SK-N-SH (cell line): Measurements from ENCODE around the gene AFF3. TPM values are rescaled to one million over a fixed set of nuclear protein-coding genes. Genes with fewer than 3 reads are reported as not detected.

ENCODE experiments used
- CTCF ChIA-PET: fragments of 300-600, 350-600 bp; formaldehyde crosslinking; extraction: SDS; loops from one replicate; lab custom pipeline; 2021; lab: Yijun Ruan, JAX
- POLR2A ChIA-PET: fragments of 350-600 bp; sonication (Branson Sonifier 250); formaldehyde crosslinking; extraction: SDS; loops from one replicate; lab custom pipeline; 2020; ENCODE audit warnings: antibody characterized with exemption, inconsistent platforms; lab: Yijun Ruan, JAX
- DNase-seq: peaks from one replicate; pipeline ENCODE4 v3.0.0; 2012
- H2AFZ ChIP-seq: fragments of 200-600 bp; sonication (generic); 2 replicates; pipeline ENCODE4 v1.8.1; 2016; ENCODE audit warnings: antibody characterized with exemption, mild to moderate bottlenecking, low read depth
- H3F3A ChIP-seq: fragments of 200-600 bp; sonication (generic); replicated peaks from 2 replicates; pipeline ENCODE3; 2016; ENCODE audit warnings: antibody characterized with exemption, mild to moderate bottlenecking; ENCODE audit not compliant: insufficient read depth
- H3K27ac ChIP-seq, 2 experiments: fragments of 200-500 bp in 1 of 2; fragments of 200-600 bp in 1 of 2; sonication (Bioruptor generic) in 1 of 2; sonication (generic), shearing (Covaris generic) in 1 of 2; 2 replicates each; pipeline versions ENCODE4 v1.5.1 to v1.6.1; 2014 to 2016; ENCODE audit warnings: low read depth in 2 of 2, inconsistent platforms in 1 of 2, low read length in 1 of 2, mild to moderate bottlenecking in 1 of 2, mixed read lengths in 1 of 2
- H3K27me3 ChIP-seq: fragments of 200-600 bp; sonication (generic), shearing (Covaris generic); 2 replicates; pipeline ENCODE4 v1.6.1; 2016; ENCODE audit warnings: mixed run types; ENCODE audit not compliant: insufficient read depth
- H3K36me3 ChIP-seq, 2 experiments: fragments of 200-500 bp in 1 of 2; fragments of 200-600 bp in 1 of 2; sonication (Bioruptor generic) in 1 of 2; sonication (generic) in 1 of 2; replicated peaks in 1 of 2; 2 replicates each; pipeline versions ENCODE3 to v1.5.1; 2014 to 2016; ENCODE audit warnings: low read length in 1 of 2, mild to moderate bottlenecking in 1 of 2; ENCODE audit not compliant: insufficient read depth in 2 of 2, control insufficient read depth in 1 of 2
- H3K4me1 ChIP-seq, 2 experiments: fragments of 200-500 bp in 1 of 2; fragments of 200-600 bp in 1 of 2; sonication (Bioruptor generic) in 1 of 2; sonication (generic), shearing (Covaris generic) in 1 of 2; 2 replicates each; pipeline versions ENCODE4 v1.5.1 to v1.6.1; 2014 to 2016; ENCODE audit warnings: low read depth in 1 of 2, low read length in 1 of 2, mixed run types in 1 of 2; ENCODE audit not compliant: insufficient read depth in 2 of 2, control insufficient read depth in 1 of 2
- H3K4me2 ChIP-seq: fragments of 200-600 bp; sonication (generic), shearing (Covaris generic); 2 replicates; pipeline ENCODE4 v1.6.1; 2017; ENCODE audit warnings: mixed run types
- H3K4me3 ChIP-seq, 2 experiments: fragments of 200-500 bp in 1 of 2; fragments of 200-600 bp in 1 of 2; sonication (Bioruptor generic) in 1 of 2; sonication (generic), shearing (Covaris generic) in 1 of 2; 2 replicates each; pipeline versions ENCODE4 v1.5.1 to v1.8.1; 2014 to 2016; ENCODE audit warnings: low read depth in 2 of 2, inconsistent platforms in 1 of 2, low read length in 1 of 2, mild to moderate bottlenecking in 1 of 2, mixed read lengths in 1 of 2, moderate library complexity in 1 of 2
- H3K79me2 ChIP-seq: fragments of 200-600 bp; sonication (generic); 2 replicates; pipeline ENCODE4 v1.8.1; 2017; ENCODE audit warnings: mild to moderate bottlenecking; ENCODE audit not compliant: insufficient read depth
- H3K9ac ChIP-seq: fragments of 200-600 bp; sonication (generic); 2 replicates; pipeline ENCODE4 v1.6.1; 2017; ENCODE audit warnings: mixed run types
- H3K9me2 ChIP-seq: fragments of 200-600 bp; sonication (generic); 2 replicates; pipeline ENCODE4 v1.6.1; 2017; ENCODE audit warnings: mixed run types
- H3K9me3 ChIP-seq: fragments of 200-600 bp; sonication (generic); 2 replicates; pipeline ENCODE4 v1.6.1; 2017; ENCODE audit warnings: mixed run types, mild to moderate bottlenecking, moderate library complexity
- H4K20me1 ChIP-seq: fragments of 200-600 bp; sonication (generic); 2 replicates; pipeline ENCODE4 v1.6.1; 2017; ENCODE audit warnings: mild to moderate bottlenecking, mixed run types; ENCODE audit not compliant: insufficient read depth
- ELF1 ChIP-seq: IDR thresholded peaks from 2 replicates; pipeline ENCODE4 v1.4.0; 2012
- EP300 ChIP-seq, 2 experiments: IDR thresholded peaks; 2 replicates each; pipeline versions ENCODE4 v1.4.0 to v1.6.1; 2012; ENCODE audit warnings: borderline replicate concordance in 1 of 2, low read depth in 1 of 2, low read length in 1 of 2
- EZH2phosphoT487 ChIP-seq: fragments of 200-600 bp; sonication (generic); IDR thresholded peaks from 2 replicates; pipeline ENCODE4 v1.6.1; 2017; ENCODE audit warnings: low read depth, mixed run types, mild to moderate bottlenecking, antibody characterized with exemption, moderate library complexity, borderline replicate concordance
- FOSL2 ChIP-seq: IDR thresholded peaks from 2 replicates; pipeline ENCODE4 v1.4.0; 2012; ENCODE audit warnings: low read depth, mild to moderate bottlenecking, moderate library complexity, borderline replicate concordance
- GABPA ChIP-seq: IDR thresholded peaks from 2 replicates; pipeline ENCODE4 v1.4.0; 2012; ENCODE audit warnings: low read depth, mild to moderate bottlenecking
- GATA2 ChIP-seq: sonication (generic); formaldehyde crosslinking; IDR thresholded peaks from 2 replicates; pipeline ENCODE4 v1.5.0; 2020; ENCODE audit warnings: mild to moderate bottlenecking, missing genetic modification reagents
- JUND ChIP-seq: IDR thresholded peaks from 2 replicates; pipeline ENCODE4 v1.4.0; 2012
- MAX ChIP-seq: IDR thresholded peaks from 2 replicates; pipeline ENCODE4 v1.4.0; 2012; ENCODE audit warnings: low read depth
- MEF2A ChIP-seq: IDR thresholded peaks from 2 replicates; pipeline ENCODE4 v1.4.0; 2012; ENCODE audit warnings: low read depth, borderline replicate concordance
- NRF1 ChIP-seq: IDR thresholded peaks from 2 replicates; pipeline ENCODE4 v1.6.1; 2012; ENCODE audit warnings: low read depth, mild to moderate bottlenecking, low read length
- RFX5 ChIP-seq: IDR thresholded peaks from 2 replicates; pipeline ENCODE4 v1.6.1; 2012; ENCODE audit warnings: mild to moderate bottlenecking, improper control_type of control experiment, low read length
- RXRA ChIP-seq: IDR thresholded peaks from 2 replicates; pipeline ENCODE4 v1.4.0; 2012; ENCODE audit warnings: low read depth, mild to moderate bottlenecking, borderline replicate concordance
- SIN3A ChIP-seq: IDR thresholded peaks from 2 replicates; pipeline ENCODE4 v1.6.1; 2012; ENCODE audit warnings: low read depth, mild to moderate bottlenecking, low read length, moderate library complexity, borderline replicate concordance
- SMC3 ChIP-seq: IDR thresholded peaks from 2 replicates; pipeline ENCODE4 v1.6.1; 2012; ENCODE audit warnings: low read depth, low read length, improper control_type of control experiment
- USF1 ChIP-seq: IDR thresholded peaks from 2 replicates; pipeline ENCODE4 v1.4.0; 2012; ENCODE audit warnings: low read depth, borderline replicate concordance
- USF2 ChIP-seq: fragments of 150-350 bp; IDR thresholded peaks from 2 replicates; pipeline ENCODE4 v1.6.1; 2017; ENCODE audit warnings: antibody characterized with exemption, low read length, low read depth, borderline replicate concordance
- YY1 ChIP-seq: IDR thresholded peaks from 2 replicates; pipeline ENCODE4 v1.4.0; 2012; ENCODE audit warnings: low read depth, mild to moderate bottlenecking
- ZBTB33 ChIP-seq: IDR thresholded peaks from 2 replicates; pipeline ENCODE4 v1.4.0; 2012; ENCODE audit warnings: low read depth, borderline replicate concordance
- WGBS: methylation state at CpG from one replicate; pipeline ENCODE4 v1.1.6; 2017; ENCODE audit warnings: low lambda C conversion rate; 5-methylcytosine and 5-hydroxymethylcytosine counted together
- polyA plus RNA-seq, 3 experiments: library from polyadenylated mRNA; depleted of rRNA; stranded (reverse); fragments of >200 nt; gene quantifications; 2 replicates each; pipeline ENCODE4 v1.2.3, GENCODE V29; 2012

Gene AFF3
- polyA plus RNA-seq, 1 of the 3 experiments (the other 2 are of a cell fraction) = 0.36 TPM

DNA sequence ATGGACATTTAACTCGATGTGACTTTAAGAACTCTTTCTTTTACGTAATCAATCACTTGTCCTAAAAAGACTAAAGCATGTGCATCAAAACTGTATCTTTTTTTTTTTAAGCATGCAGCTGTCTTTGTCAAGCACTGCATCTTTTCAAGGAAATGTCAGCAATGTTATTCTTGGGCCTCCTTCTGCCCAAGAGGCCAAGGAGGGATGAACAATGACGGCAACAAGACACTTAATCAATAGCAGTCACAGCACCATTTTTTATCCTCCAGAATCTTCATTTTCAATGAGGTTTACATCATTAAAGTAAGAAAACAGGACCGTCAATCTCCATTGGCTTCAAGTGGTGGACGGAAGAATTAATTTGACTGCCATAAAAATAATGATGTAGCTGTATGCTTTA lies 253.8 kb downstream of the AFF3 start:
- ChIA-PET CTCF (interaction anchor here (0.6 kb wide), 1 partner anchor 290 kb away, joined by 3 read pairs; no protein-coding TSS in a partner anchor), POLR2A (no interaction called here)
- Histone ChIP-seq H3K36me3 (no peaks in the 10 kb centered on the region), H3K9ac (no peak overlapping the region), H3F3A (no peaks in the 10 kb centered on the region), H3K4me1 (peaks cover 0 to 14% of the 10 kb centered on the region in 2 experiments; a peak in 1 of 4 replicates), H3K27ac (no peak overlapping the region), H3K9me3 (no peaks in the 10 kb centered on the region), H3K4me3 (no peak overlapping the region), H3K27me3 (no peaks in the 10 kb centered on the region), H3K79me2 (no peaks in the 10 kb centered on the region), H3K9me2 (no peaks in the 10 kb centered on the region), H4K20me1 (no peaks in the 10 kb centered on the region), H2AFZ (no peak overlapping the region), H3K4me2 (no peak overlapping the region)
- DNase-seq = no peak
- no peak for TF ChIP-seq SMC3
- WGBS = 70% methylated on average over 5 of the region's 5 CpGs

- H3K9me3 ChIP-seq = no peaks in the 10 kb centered on the region
- peaks cover 13 to 23% of the 10 kb centered on the region in 2 experiments for H3K4me1 ChIP-seq
- no peak overlapping the region for H3K9ac ChIP-seq
- ChIA-PET CTCF (no interaction called here), POLR2A (no interaction called here)
- H3K27ac ChIP-seq = no peak overlapping the region
- DNase-seq = no peak
- no peaks in the 10 kb centered on the region for H3K36me3 ChIP-seq
- H3K9me2 ChIP-seq = no peaks in the 10 kb centered on the region
- no peaks in the 10 kb centered on the region for H3K27me3 ChIP-seq
- 91% methylated on average over 3 of the region's 3 CpGs for WGBS
- no peak overlapping the region for H3K4me2 ChIP-seq
- TF ChIP-seq MEF2A (no peak), MAX (no peak), YY1 (no peak), EP300 (IDR thresholded peaks at IDR 0.05; ENCODE audit: borderline replicate concordance in 1 of 2, low read depth in 1 of 2, low read length in 1 of 2) (no peak), SMC3 (no peak), ELF1 (no peak)
- peaks cover 7% of the 10 kb centered on the region for H3F3A ChIP-seq
- H2AFZ ChIP-seq = no peak overlapping the region
- H3K79me2 ChIP-seq = no peaks in the 10 kb centered on the region
- H3K4me3 ChIP-seq = no peak overlapping the region
- no peaks in the 10 kb centered on the region for H4K20me1 ChIP-seq
Measured at GRCh38 chr2:99886418-99886817, 256.0 kb downstream of the AFF3 start.

GRCh38 chr2:99883358-99883757 lies 259.0 kb downstream of the AFF3 start:
- CTCF ChIA-PET = interaction anchor here (1.8 kb wide), 1 partner anchor 9 kb away, joined by 5 read pairs; no protein-coding TSS in a partner anchor
- no peak for TF ChIP-seq EZH2phosphoT487
- TF ChIP-seq NRF1 = no peak
- no peak for TF ChIP-seq EP300 (IDR thresholded peaks at IDR 0.05; ENCODE audit: borderline replicate concordance in 1 of 2, low read depth in 1 of 2, low read length in 1 of 2)
- no peak for TF ChIP-seq GATA2 (CRISPR knock-in tag)
- TF ChIP-seq SMC3 = no peak
- no peak for TF ChIP-seq ZBTB33
- no peak for TF ChIP-seq RXRA
- TF ChIP-seq GABPA = no peak
- no peak for TF ChIP-seq JUND
- TF ChIP-seq RFX5 = no peak
- no peak for TF ChIP-seq MAX
- TF ChIP-seq ELF1 = no peak
- no peak for TF ChIP-seq USF1
- TF ChIP-seq SIN3A = no peak
- TF ChIP-seq FOSL2 = no peak
- TF ChIP-seq USF2 = no peak
- no peak for TF ChIP-seq YY1

More at GRCh38 chr2:99883358-99883757, 259.0 kb downstream of the AFF3 start:
- Histone ChIP-seq H3K9me2 (no peaks in the 10 kb centered on the region), H3K36me3 (no peaks in the 10 kb centered on the region), H2AFZ (no peak overlapping the region), H4K20me1 (no peaks in the 10 kb centered on the region), H3F3A (peaks cover 31% of the 10 kb centered on the region), H3K4me2 (no peak overlapping the region), H3K9me3 (no peaks in the 10 kb centered on the region), H3K4me3 (no peak overlapping the region), H3K79me2 (no peaks in the 10 kb centered on the region), H3K27me3 (no peaks in the 10 kb centered on the region), H3K27ac (no peak overlapping the region), H3K4me1 (peaks cover 20 to 32% of the 10 kb centered on the region in 2 experiments), H3K9ac (no peak overlapping the region)
- no peak for DNase-seq
- 89% methylated on average over 4 of the region's 4 CpGs for WGBS
- POLR2A ChIA-PET = no interaction called here
